HG02943 (cell line): Measurements from ENCODE around the gene ADGRG7.

Experiments used
- ATAC-seq: cut with Tn5 transposase; IDR thresholded peaks from one replicate; pipeline ENCODE4 v1.9.1; 2021; ENCODE audit warnings: mild to moderate bottlenecking, low read depth, moderate library complexity; ENCODE audit not compliant: unreplicated experiment

ADGRG7 gene

DNA sequence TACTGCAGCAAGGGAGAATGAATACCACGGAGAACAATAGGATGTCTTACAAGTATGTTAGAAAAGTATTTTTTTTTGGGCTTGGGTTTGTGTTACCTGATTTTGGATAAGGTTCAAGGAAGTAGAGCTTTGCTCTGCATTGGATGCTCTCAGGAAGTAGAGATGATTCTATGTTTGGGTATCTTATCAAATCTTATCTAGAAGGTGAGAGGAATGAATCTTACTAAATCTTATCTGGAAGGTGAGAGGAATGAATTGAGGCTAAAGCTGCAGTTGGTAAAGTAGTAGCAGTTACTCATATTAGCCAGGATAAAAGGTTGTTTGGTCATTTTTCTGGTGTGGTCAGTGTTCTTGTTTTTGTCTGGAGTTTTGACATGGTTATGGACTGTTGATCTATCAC lies 117.3 kb downstream of the ADGRG7 start:
- ATAC-seq, result no peak

DNA sequence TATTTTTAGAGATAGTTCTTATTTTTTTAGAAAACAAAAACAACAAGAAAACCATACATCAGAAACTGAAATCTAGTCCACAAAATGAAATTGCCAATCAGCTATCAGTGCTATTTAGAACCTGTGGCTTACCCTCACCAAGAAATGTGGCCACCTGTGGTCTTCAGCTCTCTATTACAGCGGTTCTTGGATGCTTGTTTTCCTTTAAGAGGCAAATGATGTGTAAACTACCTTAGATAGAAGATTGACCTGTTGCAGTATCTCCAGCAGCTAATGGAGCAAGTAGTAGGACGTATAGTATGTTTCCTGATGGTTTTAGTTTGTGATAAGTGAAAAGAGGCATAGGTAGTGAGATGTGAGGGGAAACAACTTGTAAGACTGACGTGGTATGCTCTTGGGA lies 121.1 kb downstream of the ADGRG7 start:
- ATAC-seq, result no peak

DNA sequence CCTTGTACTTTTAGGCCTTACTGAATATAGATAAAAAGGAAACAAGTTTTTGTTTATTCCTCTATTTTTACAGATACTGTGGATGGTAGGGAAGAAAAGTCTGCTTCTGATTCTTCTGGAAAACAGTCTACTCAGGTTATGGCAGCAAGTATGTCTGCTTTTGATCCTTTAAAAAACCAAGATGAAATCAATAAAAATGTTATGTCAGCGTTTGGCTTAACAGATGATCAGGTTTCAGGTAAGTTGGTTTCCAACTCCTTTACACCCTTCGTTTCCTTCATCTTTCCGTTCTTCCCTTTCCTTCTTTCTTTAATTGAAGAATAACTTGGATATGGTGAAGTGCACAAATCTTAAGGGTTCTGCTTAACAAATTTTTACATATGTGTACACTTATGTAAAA lies 123.0 kb downstream of the ADGRG7 start:
- no peak for ATAC-seq

DNA sequence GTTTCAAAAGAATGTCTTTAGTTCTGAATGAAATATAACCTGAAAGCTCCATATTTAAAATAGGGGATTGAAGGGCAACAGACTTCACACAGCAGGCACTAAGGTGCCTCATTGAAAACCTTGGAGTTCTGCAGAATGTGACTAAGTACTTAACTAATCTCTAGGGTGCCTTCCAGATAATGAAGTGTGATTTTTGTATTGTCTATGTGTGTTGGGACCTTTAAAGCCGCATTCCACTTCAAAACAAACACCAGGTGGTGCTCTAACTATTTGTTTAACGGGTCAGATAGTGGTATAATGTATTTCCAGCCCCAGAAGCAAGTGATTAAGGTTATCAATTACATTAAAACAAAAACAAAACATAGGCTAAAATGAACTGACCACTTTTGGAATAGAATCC lies 127.9 kb downstream of the ADGRG7 start:
- no peak for ATAC-seq

DNA sequence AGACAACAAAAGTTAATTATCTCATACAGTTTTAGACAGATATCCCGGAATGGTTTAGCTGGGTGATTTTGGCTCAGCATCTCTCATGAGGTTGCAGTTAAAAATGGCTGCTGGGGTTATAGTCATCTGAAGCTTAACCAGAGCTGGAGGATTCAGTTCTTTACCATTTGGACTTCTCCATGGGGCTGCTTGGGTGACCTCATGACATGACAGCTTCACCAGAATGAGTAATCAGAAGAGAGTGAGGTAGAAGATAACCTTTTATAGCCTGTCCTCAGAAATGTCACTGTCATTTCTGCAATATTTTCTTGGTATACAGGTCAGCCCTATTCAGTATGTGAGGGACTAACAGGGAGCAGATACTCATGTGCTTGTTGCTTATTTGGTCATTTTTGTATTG lies 130.8 kb downstream of the ADGRG7 start:
- no peak for ATAC-seq

DNA sequence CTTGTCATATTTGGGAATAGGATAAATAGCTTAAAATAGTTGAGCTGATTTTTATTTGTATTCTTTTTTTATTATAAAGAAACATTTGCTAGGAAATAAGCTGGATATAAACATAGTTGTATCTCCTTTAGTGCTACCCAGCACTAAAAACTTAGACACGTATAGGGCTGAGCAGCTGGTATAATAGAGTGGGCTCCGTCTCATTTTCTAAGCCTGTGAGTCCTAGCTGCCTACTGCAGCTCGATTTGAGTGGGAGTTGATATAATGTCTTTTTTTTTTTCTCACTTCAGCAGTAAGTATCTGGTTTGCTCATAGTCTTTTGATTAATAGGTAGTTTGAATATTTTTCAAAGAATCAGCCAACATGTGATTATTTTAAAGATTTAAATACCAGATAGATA lies 134.1 kb downstream of the ADGRG7 start:
- no peak for ATAC-seq

DNA sequence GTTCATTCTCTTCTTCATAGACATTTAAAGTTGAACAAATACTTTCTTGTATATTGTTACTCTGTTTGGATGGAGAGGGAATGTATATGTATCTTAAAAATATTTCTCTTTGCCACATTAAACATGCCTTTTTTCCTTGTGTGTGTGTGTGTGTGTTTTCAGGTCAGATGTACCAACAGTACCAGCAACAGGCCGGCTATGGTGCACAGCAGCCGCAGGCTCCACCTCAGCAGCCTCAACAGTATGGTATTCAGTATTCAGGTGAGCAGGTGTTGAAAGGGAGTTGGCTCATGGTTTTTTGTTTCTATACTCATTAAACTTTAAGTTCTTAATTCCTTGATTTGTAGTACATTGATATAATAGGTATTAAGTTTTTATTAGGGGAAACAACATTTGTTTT lies 135.3 kb downstream of the ADGRG7 start:
- no peak for ATAC-seq
